Loucy (cell line): Measurements from ENCODE around the gene UCHL1.

ENCODE experiments used
- CTCF ChIP-seq: fragments of 200-600 bp; sonication (generic); conservative IDR thresholded peaks from 2 replicates; pipeline ENCODE4 v1.5.1; 2014; ENCODE audit warnings: mild to moderate bottlenecking, antibody characterized with exemption, low read length
- EZH2phosphoT487 ChIP-seq: fragments of 200-600 bp; IDR thresholded peaks from 2 replicates; pipeline ENCODE4 v1.6.1; 2018; ENCODE audit warnings: antibody characterized with exemption, mild to moderate bottlenecking, moderate library complexity, borderline replicate concordance

GRCh38 chr4:41213625-41214135 lies 43.0 kb upstream of the UCHL1 start:
- TF ChIP-seq CTCF (no peak), EZH2phosphoT487 (no peak)
